Measurements from ENCODE around the gene MEDAG. TPM values are rescaled to one million over a fixed set of nuclear protein-coding genes. Genes with fewer than 3 reads are reported as not detected.

The MEDAG gene
- total and polyA plus RNA-seq, 2 donors (not counting 3 experiments of a cell fraction or from before 2014, with no cell fraction given), result 27.2 TPM

- CTCF ChIA-PET, result interaction anchor here (1.1 to 4.3 kb wide), 18 partner anchors 9 to 732 kb away, joined by 3 to 32 read pairs (median 10); partner anchors contain the start of gene MEDAG
- dilution Hi-C loops (cut with MboI; ENCODE audit: extremely low pct_ligation_motif_present, low sequenced_read_pairs) (loop anchor here (10.0 kb wide), 1 partner anchor 60 kb away; no protein-coding TSS in a partner anchor), intact Hi-C loops (cut with micrococcal nuclease) (loop anchor here (1.0 to 10.0 kb wide), 14 partner anchors 34 to 732 kb away; partner anchors contain the start of genes KATNAL1, MEDAG, TEX26 and USPL1)
- POLR2A ChIA-PET, result interaction anchor here (0.7 to 1.2 kb wide), 2 partner anchors 32 to 726 kb away, joined by 3 read pairs; no protein-coding TSS in a partner anchor
- Histone ChIP-seq H2AFZ (ENCODE audit: low read depth, low read length) (peak overlapping the region; percentile 75), H3K27ac (ENCODE audit: insufficient read depth, low read depth, low read length) (peak overlapping the region; percentile 95), H3K4me3 (replicated peaks in 1 of 3; ENCODE audit: insufficient read depth in 1 of 3, low read depth in 1 of 3, low read length in 3 of 3) (no peak overlapping the region), H4K20me1 (replicated peaks; ENCODE audit: control insufficient read depth, extremely low read depth, insufficient read depth, low read length) (no peaks in the 10 kb centered on the region), H3K27me3 (ENCODE audit: control insufficient read depth in 2 of 2, insufficient read depth in 2 of 2, low read length in 2 of 2) (no peaks in the 10 kb centered on the region), H3K4me2 (ENCODE audit: insufficient read depth, low read length) (peak overlapping the region; percentile 64), H3K9me3 (replicated peaks; ENCODE audit: control insufficient read depth, insufficient read depth, low read length) (no peaks in the 10 kb centered on the region), H3K4me1 (ENCODE audit: control insufficient read depth, extremely low read depth, insufficient read depth, low read length) (peaks cover 23% of the 10 kb centered on the region), H3K9me1 (replicated peaks; ENCODE audit: control insufficient read depth, extremely low read depth, insufficient read depth, low read length) (no peaks in the 10 kb centered on the region), H3K79me2 (ENCODE audit: control insufficient read depth, insufficient read depth, low read length) (no peaks in the 10 kb centered on the region), H3K36me3 (ENCODE audit: control insufficient read depth in 2 of 2, extremely low read depth in 1 of 2, insufficient read depth in 2 of 2, low read length in 2 of 2) (no peaks in the 10 kb centered on the region), H3K9ac (replicated peaks; ENCODE audit: extremely low read depth, insufficient read depth, low read length) (peak overlapping the region; percentile 88)
- no peak for TF ChIP-seq EZH2 (IDR thresholded peaks at IDR 0.05; ENCODE audit: borderline replicate concordance, low read depth, low read length, severe bottlenecking)
- no peak for TF ChIP-seq FOS (IDR thresholded peaks at IDR 0.05; ENCODE audit: borderline replicate concordance, insufficient read depth, low read length)
- TF ChIP-seq MYC (IDR thresholded peaks at IDR 0.05; ENCODE audit: low read depth, low read length), result no peak
- peak; percentile 18 for TF ChIP-seq JUN (IDR thresholded peaks at IDR 0.05; ENCODE audit: borderline replicate concordance, insufficient read depth, insufficient read length, low read depth)
- BruUV-seq (replicated peaks), result no TSS peak
- DNase-seq (ENCODE audit: low read depth, low spot score) (peak; percentile 83), FAIRE-seq (peak; percentile 92)
Measured at GRCh38 chr13:30864433-30865122, 41.5 kb upstream of the MEDAG start.

Measured in endothelial cell of umbilical vein (primary cell).